Esophagus squamous epithelium (tissue), 4 donors: ENCODE results near the gene TRIM15.

Source experiments
- CTCF ChIP-seq, 6 experiments: fragments of 450-650 bp in 4 of 6; fragments of 200-600 bp in 2 of 6; sonication (generic) in 2 of 6; IDR thresholded peaks; one replicate each; pipeline ENCODE4 v1.5.1; 2016 to 2019; ENCODE audit warnings: antibody characterized with exemption in 6 of 6, mild to moderate bottlenecking in 4 of 6, moderate library complexity in 4 of 6
- POLR2A ChIP-seq, 4 donors: fragments of 450-650 bp; IDR thresholded peaks; one replicate each; pipeline ENCODE4 v1.6.1; 2017; ENCODE audit warnings: antibody characterized with exemption in 4 of 4, mild to moderate bottlenecking in 4 of 4, moderate library complexity in 3 of 4

- no peak for TF ChIP-seq CTCF (IDR thresholded peaks at IDR 0.05)
- no peak for TF ChIP-seq POLR2A (IDR thresholded peaks at IDR 0.05)
Measured at GRCh38 chr6:30171677-30172471, 8.5 kb downstream of the TRIM15 start.
